ENCODE data around the gene IGIP.

- no peak for TF ChIP-seq CTCF (IDR thresholded peaks at IDR 0.05)
- TF ChIP-seq POLR2A (IDR thresholded peaks at IDR 0.05), result no peak
- TF ChIP-seq POLR2AphosphoS5 (IDR thresholded peaks at IDR 0.05), result no peak
- TF ChIP-seq EP300 (IDR thresholded peaks at IDR 0.05), result no peak
Observed at GRCh38 chr5:140162275-140162674, 36.5 kb downstream of the IGIP start.

All from suprapubic skin (tissue), 4 donors.